ENCODE measurements around the gene AIG1.
"Not testable (repeated sequence)": the region's sequence is repeated elsewhere in the genome, so short reads cannot be mapped to it uniquely, and the experiment has no call there.

The AIG1 gene

DNA sequence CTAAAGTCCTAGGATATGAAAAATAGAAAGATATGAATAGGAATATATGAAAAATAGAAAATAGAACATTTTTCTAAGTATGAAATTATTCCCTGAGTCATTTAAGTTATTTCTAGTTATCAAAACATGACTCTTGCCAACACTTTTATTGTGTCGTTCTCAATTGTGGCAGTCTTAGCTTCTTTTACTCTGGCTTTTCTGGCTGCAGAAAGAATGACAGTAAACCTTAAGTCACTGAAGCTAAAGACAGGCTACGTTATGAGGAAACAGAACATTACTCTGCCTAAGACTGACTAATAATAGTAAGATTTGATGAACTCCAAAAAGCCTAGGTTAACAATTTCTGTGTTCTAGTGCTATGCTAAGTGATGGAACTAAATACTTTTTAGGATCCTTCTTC lies 74.6 kb downstream of the AIG1 start:
- DNase-seq = no peak

DNA sequence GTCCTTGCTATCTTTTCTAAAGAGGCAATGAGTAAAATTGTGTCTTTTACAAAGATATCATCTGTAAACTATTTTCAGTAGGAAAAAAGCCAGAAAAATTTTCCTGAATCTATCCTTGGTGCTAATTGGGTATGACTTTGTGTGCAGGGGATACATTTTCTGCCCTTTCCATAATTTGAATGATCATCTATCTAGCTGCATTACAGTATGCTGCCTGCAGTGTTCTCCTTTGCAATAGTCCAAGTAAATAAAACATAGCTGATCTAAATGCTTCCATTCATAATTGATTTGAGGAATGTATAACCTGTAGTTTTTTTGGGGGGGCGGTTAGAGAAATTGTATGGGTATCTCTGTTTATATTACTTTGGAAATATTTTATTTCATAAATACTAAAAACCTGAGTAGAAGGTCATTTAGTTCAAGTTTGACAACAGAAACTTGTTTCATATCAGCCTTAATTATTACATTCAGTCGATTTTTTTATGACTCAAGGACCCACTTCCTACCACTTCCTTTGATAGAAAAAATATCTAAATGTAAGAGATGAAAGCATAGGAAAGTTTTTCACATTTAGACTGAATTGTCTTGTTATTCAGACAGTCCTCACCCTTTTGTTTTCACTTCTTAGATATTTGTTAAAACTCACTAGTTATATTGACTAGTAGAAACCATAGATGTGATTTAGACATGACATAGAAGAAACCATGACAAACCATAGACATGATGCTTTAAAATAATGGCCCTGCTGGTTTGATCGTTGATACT lies 75.3 kb downstream of the AIG1 start:
- no peak for DNase-seq

DNA sequence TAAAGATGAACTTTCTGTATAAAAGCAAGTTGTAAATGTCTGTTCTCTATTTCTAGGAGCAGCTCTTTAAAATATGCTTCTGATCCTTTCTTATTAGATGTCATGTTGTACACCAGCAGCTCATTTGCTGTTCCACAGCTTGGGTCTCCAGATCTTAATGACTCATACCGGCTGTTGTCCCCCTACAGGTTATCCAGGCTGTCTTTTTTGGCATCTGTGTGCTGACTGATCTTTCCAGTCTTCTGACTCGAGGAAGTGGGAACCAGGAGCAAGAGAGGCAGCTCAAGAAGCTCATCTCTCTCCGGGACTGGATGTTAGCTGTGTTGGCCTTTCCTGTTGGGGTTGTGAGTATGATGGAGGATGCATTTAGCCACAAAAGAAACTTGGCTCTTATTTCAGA lies 76.0 kb downstream of the AIG1 start:
- DNase-seq = no peak

DNA sequence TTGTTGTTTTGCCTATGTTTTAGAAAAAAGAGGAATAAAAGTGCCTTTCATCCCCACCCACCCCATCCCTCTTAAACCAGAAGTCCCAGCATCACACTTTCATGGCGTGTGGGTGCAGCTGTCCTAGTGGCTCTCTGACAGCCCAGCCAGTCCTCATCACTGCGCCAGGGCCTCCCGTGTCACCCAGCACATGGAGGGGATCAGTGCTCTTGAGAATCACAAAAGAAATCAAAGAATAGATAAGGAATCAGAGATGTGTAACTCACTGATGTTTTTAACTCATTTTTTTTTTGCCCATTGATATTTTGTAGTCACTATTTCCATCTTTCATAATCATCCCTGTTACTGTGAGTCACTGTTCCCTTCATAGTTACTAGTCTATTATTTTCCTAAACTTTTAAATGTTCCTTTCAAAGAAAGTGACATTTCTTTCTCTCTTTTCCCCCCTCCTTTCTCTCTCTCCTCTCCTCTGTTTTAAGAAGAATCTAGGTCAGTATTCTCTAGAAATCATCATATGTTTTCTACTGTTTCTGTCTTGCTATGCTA lies 78.6 kb downstream of the AIG1 start:
- no peak for DNase-seq

DNA sequence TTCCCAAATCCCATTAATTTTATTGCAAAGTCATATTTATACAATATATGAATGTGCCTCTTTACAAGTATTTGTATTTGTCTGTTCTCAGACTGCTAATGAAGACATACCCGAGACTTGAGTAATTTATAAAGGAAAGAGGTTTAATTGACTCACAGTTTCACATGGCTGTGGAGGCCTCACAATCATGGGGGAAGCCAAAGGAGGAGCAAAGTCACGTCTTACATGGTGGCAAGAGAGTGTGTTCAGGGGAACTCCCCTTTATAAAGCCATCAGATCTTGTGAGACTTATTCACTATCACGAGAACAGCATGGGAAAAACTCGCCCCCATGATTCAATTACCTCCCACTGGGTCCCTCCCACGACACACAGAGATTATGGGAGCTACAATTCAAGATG lies 79.2 kb downstream of the AIG1 start:
- not testable (repeated sequence) for DNase-seq

DNA sequence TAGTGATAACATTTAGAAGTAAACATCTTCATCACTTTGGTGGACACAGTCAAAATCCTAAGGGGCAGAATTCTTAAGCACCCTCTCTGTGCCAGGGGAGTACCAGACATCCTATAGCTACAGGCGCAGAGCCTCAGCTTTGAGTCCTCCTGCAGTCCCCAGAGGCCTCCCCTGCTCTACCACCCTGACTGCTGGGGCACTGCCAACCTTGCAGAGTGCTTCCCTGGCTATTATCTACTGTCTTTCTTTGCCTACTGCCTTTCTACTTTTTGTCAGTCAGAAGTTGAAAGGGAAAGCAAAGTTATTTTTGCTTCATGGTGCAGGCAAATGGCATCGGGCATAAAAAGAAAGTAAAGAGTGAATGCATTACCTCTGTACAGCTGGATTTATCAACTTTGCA lies 80.1 kb downstream of the AIG1 start:
- no peak for DNase-seq

DNA sequence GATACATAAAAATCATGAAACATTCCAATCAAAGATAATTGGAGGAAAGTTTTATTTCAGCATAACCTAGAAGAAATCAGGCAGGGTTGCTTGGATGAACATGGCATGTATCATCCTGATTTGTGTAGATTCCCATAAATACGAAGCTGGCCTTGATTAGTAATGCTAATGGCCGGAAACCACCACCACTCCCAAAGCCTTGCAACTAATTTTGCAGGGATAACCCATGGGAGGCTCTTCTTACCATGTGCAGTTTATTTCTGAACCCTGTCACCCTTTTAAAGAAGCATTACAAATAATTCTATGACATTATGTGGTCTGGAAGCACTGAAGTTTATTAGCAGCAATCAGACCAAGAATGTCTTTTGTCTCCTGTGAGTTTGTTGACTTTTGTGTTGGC lies 80.8 kb downstream of the AIG1 start:
- no peak for DNase-seq

DNA sequence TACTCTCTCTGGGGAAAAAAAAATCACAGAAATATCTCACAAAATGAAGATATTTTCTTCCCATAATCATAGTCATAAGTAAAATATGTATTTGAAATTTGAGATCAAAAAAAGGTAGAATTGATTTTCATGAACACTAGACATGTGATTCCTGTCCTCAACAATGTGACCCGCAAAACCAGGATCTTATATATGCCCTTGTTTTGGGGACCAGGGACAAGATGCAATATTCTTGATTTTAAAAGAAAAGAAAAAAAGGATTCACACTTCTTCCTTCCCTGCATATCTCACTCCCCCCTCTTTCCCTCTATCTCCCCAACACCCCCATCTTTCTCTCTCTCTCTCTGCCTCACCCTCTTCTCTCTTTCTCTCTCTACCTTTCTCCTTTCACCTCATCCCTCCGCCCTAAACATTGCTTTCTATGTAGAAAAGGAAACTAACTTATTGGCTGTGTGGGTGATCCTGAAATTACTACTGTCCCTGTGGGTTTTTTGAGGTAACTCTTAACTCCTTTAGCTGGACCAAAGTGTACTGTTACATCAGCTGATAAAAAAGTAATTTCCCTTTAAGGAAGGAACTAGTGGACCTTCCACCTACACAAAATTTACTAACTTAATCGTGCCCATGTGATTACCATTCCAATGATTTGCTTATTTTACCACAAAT lies 85.6 kb downstream of the AIG1 start:
- no peak for DNase-seq

DNA sequence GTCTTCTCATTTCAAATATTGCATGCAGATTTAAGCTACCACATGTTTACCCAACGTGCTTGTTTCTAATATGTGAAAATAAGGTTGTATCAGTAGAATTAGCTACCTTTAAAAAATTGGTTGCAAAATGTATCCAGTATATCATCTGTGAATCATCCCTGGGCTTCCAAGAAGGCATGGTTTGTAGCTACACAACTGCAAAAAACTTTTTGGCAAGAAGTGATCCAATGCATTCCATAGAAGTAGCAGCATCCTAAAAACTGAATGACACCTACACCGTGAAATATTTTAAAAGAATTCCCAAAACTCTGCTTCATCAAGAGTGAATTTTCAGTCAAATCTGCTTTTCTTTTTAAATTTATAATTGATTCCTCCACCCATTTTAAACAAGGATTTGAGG lies 89.1 kb downstream of the AIG1 start:
- DNase-seq = no peak

DNA sequence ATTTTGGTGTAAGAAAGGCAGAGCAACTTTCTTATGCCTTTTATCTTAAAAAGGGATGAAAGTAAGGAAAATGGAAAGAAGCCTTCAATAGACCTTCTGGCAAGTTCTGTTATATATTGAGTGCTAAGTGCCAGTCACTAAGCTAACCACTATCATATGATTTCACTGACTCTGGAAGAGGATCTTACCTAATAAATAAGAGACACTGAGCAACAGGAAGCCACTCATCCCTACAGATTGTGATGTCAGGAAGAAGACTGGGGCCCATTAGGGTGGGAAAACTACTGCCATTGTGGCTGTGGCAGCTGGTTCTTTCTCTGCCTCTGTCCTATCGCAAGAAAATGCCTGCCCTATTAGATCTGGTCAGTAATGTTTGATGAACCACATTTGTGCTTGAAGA lies 89.6 kb downstream of the AIG1 start:
- no peak for DNase-seq

DNA sequence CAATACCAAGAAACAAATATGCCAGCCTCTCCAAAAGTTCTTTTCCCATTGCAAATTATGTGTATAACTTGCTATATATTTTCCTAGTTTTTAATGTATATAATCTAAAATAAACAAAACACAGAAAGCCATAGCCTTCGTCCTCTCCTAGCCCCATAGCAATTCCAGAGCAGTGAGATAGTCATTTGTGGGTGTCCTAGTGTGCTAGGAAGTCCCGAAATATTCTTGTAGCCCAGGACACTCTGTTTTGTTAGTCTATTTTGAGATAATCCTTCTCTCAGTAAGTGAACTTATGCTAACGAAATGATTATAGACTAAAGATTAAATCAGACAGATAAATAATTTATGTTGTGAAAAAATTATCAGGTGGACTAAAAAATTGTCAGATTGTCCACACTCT lies 90.7 kb downstream of the AIG1 start:
- no peak for DNase-seq

DNA sequence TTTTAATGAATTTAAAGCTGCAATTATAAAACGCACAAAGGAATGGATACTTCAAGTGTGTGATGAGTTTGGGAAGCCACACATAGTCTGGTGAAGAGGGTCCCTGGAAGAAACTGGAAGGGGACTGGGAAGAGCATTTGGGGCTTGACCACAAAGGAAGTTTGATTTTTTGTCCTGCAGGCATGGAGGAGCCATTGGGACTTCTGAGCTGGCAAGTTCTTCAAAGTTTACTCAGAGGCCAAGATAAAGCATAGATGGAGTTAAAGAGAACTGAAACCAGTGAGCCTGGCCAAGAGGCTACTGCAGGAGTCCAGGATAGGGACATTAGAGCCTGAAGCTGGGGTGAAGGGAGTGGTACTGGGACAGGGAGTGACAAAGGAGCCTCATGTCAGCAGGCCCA lies 95.0 kb downstream of the AIG1 start:
- no peak for DNase-seq

DNA sequence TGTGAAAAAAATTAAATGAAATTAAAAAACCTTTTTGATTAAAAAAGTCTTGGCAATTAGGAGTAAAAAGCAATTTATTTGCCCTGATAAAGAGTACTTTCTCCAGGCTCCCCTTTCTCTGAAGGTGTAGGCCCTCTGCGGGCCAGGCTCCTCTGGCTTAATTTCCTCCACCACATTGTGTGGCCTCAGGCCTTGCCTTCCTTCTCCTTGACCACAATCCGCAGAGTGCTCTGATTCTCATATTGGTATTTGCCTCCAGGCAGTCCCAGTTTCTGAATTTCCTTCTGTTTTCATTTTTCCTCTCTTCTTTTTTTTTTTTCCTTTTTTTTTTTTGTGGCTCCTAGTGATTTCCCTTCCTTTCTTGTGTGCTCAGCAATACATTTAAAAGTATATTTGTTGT lies 96.4 kb downstream of the AIG1 start:
- DNase-seq = no peak

DNA sequence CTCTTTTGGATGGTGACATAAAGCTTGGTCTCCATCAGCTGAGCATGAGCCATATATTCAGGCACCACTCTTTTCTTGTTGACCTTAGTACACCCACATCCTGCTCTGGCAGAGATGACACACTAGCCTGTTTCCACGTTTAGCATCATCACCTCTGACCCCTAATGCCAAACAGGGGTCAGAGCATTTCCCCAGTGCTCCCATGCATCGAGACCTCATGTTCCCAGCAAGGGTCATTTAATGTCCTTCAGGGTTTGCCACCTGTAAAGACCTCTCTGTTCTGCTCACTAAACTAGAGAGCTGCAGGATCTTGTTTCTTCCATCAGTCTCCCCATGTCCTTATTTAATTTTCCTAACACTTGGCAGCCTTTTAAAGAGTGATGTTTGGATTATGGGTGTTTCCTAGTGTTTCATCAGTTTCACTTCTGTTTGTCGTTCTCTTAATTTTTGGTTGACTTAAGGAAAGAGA lies 97.5 kb downstream of the AIG1 start:
- DNase-seq = no peak

DNA sequence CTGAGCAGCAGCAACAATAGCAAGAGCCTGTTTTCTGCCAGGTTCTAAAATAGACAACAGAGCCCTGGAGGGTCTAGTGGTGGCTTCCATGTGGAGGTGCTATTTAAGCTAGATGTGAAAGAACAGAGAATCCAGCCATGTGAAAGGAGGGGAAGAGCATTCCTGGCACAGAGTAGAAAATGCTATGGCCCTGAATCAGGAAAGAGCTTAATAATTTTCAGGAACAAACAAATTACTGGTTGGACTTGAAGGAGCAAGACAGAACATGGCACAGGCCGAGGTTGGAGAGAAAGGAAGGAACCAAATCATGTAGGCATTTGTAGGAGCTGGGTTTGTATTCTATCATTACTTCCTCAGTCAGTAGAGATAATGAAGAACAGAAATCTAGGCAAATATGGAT lies 98.3 kb downstream of the AIG1 start:
- no peak for DNase-seq

DNA sequence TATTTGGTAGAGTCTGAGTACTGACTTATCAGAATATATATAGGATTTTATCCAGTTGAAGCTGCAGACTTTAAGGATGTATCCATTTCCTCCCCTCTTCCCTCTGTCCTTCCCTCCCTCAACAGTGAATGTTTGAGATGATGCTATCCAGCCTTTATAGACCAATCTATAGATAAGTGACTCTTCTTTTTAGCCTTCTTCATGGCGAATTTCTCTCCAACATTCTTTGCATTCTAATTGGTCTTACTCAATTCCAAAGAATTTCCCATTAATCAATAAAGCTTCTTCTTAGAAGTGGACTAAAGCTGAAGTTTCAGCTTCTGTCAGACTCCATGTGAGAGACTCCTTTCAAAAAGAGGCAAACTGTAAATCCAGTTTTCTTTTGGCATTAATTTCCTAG lies 99.3 kb downstream of the AIG1 start:
- DNase-seq = no peak

DNA sequence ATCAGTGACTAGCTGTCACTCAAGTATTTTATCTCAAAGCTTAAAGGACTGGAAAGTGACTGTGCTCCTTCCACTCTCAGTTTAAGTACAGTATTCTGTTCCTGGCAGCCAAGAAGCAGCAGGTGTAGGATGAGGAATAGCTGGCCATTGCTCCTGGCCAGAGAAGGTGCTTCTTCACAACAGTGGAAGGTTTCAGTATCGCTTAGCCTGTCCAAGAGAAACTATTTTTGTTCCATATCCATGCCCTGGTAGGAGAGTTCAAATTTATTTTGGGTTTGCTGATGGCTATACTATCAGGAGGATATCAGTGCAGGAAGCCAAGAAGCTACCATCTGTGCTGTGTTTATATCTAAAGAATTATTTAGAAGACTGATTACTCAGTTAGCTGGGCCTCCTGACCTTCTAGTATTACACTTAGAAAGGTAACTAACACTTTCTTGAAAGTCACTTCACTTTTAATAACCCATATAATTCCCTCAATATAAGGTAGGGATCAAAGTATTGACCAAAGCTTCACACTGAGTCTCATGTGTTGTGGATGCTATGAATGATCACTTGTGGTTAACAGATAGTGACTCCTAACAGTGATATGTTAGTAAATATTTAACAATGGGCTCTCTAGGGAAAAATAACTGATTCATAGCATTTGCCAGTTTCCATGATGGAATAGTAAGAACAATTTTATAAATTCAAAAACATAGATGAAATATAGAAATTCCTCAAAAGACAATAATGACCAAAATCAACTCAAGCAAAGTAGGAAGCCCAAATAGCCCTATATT lies 99.9 kb downstream of the AIG1 start:
- DNase-seq = no peak

DNA sequence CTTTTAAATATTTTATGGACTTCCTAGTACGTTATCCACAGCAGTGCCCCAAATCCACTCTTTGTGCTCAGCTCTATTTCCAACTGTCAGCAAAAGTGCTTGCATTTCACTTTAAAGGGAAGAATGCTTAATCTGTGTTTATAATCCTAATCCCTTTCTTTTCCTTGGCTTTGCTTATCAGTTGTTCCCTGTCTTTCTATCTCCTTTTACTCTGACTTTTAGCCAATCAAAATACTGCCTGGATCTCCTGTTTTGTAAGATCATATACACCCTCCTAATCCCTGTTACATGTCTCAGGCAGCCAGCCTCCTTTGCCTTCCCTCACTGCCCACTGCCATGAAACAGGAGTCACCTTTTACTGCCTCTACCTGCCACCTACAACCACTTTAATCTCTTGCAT lies 102.9 kb downstream of the AIG1 start:
- no peak for DNase-seq

DNA sequence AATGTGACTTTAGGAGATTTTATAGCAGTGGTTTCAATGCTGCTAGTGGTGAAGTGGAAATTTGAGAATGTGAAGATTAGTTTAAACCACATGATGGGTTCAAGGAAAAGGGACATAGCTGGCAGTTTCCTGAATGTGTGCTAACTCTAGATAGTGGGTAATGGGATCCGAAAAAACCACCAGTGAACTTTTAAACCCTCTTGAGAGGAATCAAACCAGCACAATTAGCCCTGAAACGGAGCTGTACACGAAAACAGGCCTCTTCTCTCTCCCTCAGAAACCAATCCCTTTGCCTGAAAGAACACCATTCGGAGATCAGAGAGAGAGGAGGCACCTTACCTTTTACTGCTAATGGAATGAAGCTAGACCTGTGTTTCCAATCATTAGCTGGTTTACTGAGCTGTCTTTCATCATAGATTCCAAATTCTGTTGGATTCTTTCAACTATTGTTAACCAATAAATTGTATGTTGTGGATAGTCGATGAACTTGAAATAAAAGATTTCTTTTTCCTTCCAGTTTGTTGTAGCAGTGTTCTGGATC lies 103.9 kb downstream of the AIG1 start:
- DNase-seq = no peak

DNA sequence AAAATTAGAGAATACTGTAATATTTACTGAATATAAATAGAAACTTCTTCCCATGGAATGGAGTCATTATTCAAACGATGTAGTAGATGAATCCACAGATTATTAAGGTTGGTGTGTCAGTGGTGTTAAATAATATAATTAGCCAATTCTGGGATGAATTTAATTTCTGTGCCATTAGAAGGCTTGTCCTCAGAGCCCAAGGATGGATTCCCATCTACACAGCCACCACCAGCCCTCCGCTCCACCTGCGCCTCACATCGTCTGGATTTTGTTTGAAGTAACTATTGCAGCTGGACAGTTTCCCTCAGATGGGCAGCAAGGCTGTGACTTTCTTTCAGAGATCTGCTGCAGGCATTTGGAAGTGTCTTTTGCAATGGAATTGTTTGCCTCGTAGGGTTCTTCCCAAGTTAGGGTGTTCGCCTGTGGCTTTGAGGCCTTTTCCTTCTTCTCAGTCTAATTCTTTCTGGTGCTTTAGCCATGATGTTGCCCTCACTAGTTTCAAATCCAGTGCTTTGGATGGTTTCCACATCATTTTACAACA lies 104.7 kb downstream of the AIG1 start:
- DNase-seq = no peak

DNA sequence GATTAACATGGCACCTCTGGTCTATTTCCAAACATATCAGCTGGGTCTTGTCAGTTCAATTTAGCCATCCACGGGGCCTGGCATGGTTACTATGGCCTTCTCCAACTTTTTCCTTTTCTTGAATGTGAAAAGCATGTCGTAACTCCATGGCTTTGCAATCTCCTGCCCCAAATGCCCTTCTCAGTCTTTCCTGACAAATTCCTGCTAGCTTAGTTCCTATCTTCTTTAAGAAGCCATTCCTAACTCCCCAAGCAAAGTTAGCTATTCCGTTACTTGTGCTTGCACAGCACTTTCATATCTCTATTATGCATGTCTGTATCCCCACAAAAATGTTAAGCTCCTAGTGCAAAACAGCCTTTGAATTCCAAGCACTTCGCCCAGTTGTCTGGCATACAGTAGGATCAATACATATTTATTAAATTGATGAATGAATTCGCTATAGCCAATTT lies 105.6 kb downstream of the AIG1 start:
- DNase-seq = no peak

DNA sequence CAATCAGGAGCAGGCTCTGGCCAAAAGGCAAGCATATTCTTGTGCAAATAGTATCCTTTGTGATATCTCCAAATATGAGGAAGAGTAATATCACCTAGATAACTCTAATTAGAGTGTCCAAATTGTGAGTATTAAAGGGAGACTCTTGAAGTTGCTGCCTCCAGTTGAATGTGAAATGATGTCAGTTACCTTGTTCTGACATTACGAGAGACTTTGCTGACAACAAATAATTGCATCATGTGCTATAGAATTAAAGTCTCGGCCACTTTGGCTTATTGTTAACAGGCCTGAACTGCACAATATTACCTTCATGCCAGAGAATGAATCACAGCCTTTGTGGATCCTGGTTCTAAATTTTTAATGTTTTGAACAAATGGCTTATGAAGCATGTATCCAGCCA lies 106.5 kb downstream of the AIG1 start:
- no peak for DNase-seq

DNA sequence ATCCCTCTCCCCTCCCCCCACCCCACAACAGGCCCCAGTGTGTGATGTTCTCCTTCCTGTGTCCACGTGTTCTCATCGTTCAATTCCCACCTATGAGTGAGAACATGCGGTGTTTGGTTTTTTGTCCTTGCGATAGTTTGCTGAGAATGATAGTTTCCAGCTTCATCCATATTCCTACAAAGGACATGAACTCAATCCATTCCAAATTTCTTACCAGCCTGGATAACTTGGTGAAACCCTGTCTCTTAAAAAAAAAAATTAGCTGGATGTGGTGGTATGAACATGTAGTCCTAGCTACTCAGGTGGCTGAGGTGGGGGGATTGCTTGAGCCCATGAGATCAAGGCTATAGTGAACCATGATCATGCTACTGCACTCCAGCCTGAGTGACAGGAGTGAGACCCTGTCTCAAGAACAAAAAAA lies 107.7 kb downstream of the AIG1 start:
- DNase-seq = not testable (repeated sequence)

Measured in GOT3 (cell line).